WERI-Rb-1 (cell line): Measurements from ENCODE around the gene WFDC1.

ENCODE experiments used
- DNase-seq: peaks from one replicate; pipeline ENCODE4 v3.0.0-alpha.2; 2020
- H3K27ac ChIP-seq: fragments of 250-450 bp; sonication (Bioruptor Pico); 2 replicates; pipeline ENCODE4 v1.5.1; 2020; ENCODE audit warnings: mild to moderate bottlenecking, moderate library complexity
- H3K27me3 ChIP-seq: fragments of 250-450 bp; sonication (Bioruptor Pico); 2 replicates; pipeline ENCODE4 v1.5.1; 2021; ENCODE audit warnings: mild to moderate bottlenecking, low read depth, moderate library complexity; ENCODE audit not compliant: insufficient read depth, severe bottlenecking
- H3K36me3 ChIP-seq: fragments of 250-450 bp; sonication (Bioruptor Pico); 2 replicates; pipeline ENCODE4 v1.5.1; 2020; ENCODE audit warnings: mild to moderate bottlenecking, moderate library complexity
- H3K4me3 ChIP-seq: 2 replicates; pipeline ENCODE4 v1.5.1; 2011; ENCODE audit warnings: low read depth, mild to moderate bottlenecking, control low read depth, low read length
- H3K9me3 ChIP-seq: fragments of 250-450 bp; sonication (Bioruptor Pico); 2 replicates; pipeline ENCODE4 v1.5.1; 2021; ENCODE audit warnings: mild to moderate bottlenecking, moderate library complexity; ENCODE audit not compliant: severe bottlenecking
- CTCF ChIP-seq: IDR thresholded peaks from 2 replicates; pipeline ENCODE4 v1.5.1; 2011; ENCODE audit warnings: low read depth, mild to moderate bottlenecking, control low read depth, inconsistent platforms, low read length

WFDC1 gene

GRCh38 chr16:84272740-84273320 lies 21.8 kb upstream of the WFDC1 start:
- H3K9me3 ChIP-seq, result no peaks in the 10 kb centered on the region
- no peaks in the 10 kb centered on the region for H3K27me3 ChIP-seq
- DNase-seq, result no peak
- H3K27ac ChIP-seq, result peak overlapping the region; percentile 85; the same call in 1 of the 2 replicates
- no peaks in the 10 kb centered on the region for H3K36me3 ChIP-seq
- no peak for TF ChIP-seq CTCF
- H3K4me3 ChIP-seq, result no peak overlapping the region

GRCh38 chr16:84274515-84274914 lies 20.2 kb upstream of the WFDC1 start:
- Histone ChIP-seq H3K4me3 (no peak overlapping the region), H3K27ac (no peak overlapping the region), H3K36me3 (no peaks in the 10 kb centered on the region), H3K27me3 (no peaks in the 10 kb centered on the region), H3K9me3 (no peaks in the 10 kb centered on the region)
- no peak for TF ChIP-seq CTCF
- no peak for DNase-seq

- no peak for DNase-seq
- Histone ChIP-seq H3K27ac (no peak overlapping the region), H3K36me3 (no peaks in the 10 kb centered on the region), H3K9me3 (no peaks in the 10 kb centered on the region), H3K4me3 (no peak overlapping the region), H3K27me3 (no peaks in the 10 kb centered on the region)
- no peak for TF ChIP-seq CTCF
Measured at GRCh38 chr16:84275585-84276151, 19.0 kb upstream of the WFDC1 start.

- TF ChIP-seq CTCF, result peak; percentile 56
- Histone ChIP-seq H3K27me3 (no peaks in the 10 kb centered on the region), H3K9me3 (no peaks in the 10 kb centered on the region), H3K27ac (no peak overlapping the region), H3K36me3 (no peaks in the 10 kb centered on the region), H3K4me3 (no peak overlapping the region)
- peak; percentile 64 for DNase-seq
Measured at GRCh38 chr16:84277244-84277823, 17.3 kb upstream of the WFDC1 start.

GRCh38 chr16:84278333-84278732 lies 16.3 kb upstream of the WFDC1 start:
- no peak for DNase-seq
- Histone ChIP-seq H3K9me3 (no peaks in the 10 kb centered on the region), H3K36me3 (no peaks in the 10 kb centered on the region), H3K27ac (no peak overlapping the region), H3K4me3 (no peak overlapping the region), H3K27me3 (no peaks in the 10 kb centered on the region)
- TF ChIP-seq CTCF, result no peak
